HepG2 (cell line): ENCODE data around the gene CCL22. TPM values are rescaled to one million over a fixed set of nuclear protein-coding genes. Genes with fewer than 3 reads are reported as not detected.

Source experiments
- ARNTL ChIP-seq: sonication (generic); formaldehyde crosslinking; IDR thresholded peaks from 2 replicates; pipeline ENCODE4 v1.4.0; 2020; ENCODE audit warnings: mild to moderate bottlenecking, missing genetic modification reagents
- BATF2 ChIP-seq: sonication (generic); formaldehyde crosslinking; IDR thresholded peaks from 2 replicates; pipeline ENCODE4 v1.8.0; 2022; ENCODE audit warnings: mild to moderate bottlenecking, missing genetic modification reagents, moderate library complexity
- CCAR2 ChIP-seq: fragments of 200-400 bp; formaldehyde crosslinking; optimal IDR thresholded peaks from 2 replicates; pipeline ENCODE3; 2018; ENCODE audit warnings: low read depth, mild to moderate bottlenecking, low read length, moderate library complexity
- ELF4 ChIP-seq: sonication (generic); formaldehyde crosslinking; IDR thresholded peaks from 2 replicates; pipeline ENCODE4 v1.5.0; 2020; ENCODE audit warnings: missing genetic modification reagents, mild to moderate bottlenecking, moderate library complexity, borderline replicate concordance
- IRF1 ChIP-seq: sonication (generic); formaldehyde crosslinking; IDR thresholded peaks from 2 replicates; pipeline ENCODE4 v1.4.0; 2020; ENCODE audit warnings: low read depth, mild to moderate bottlenecking, missing genetic modification reagents
- MAFF ChIP-seq: IDR thresholded peaks from 2 replicates; pipeline ENCODE4 v1.6.1; 2011; ENCODE audit warnings: low read depth, low read length, improper control_type of control experiment
- MLLT10 ChIP-seq: sonication (generic); formaldehyde crosslinking; IDR thresholded peaks from 2 replicates; pipeline ENCODE4 v1.4.0; 2020; ENCODE audit warnings: missing genetic modification reagents
- RBFOX2 ChIP-seq: fragments of 200-400 bp; formaldehyde crosslinking; IDR thresholded peaks from 2 replicates; pipeline ENCODE4 v1.6.1; 2017; ENCODE audit warnings: low read depth, mild to moderate bottlenecking, low read length
- RBM39 ChIP-seq: fragments of 200-400 bp; formaldehyde crosslinking; IDR thresholded peaks from one replicate; pipeline ENCODE4 v1.6.1; 2018; ENCODE audit warnings: antibody characterized with exemption, mild to moderate bottlenecking, low read depth, low read length; ENCODE audit not compliant: poor library complexity, severe bottlenecking
- RCOR2 ChIP-seq: IDR thresholded peaks from 2 replicates; pipeline ENCODE4 v1.6.1; 2016; ENCODE audit warnings: missing biosample characterization, missing genetic modification reagents
- SIN3B ChIP-seq: fragments of 150-350 bp; IDR thresholded peaks from 2 replicates; pipeline ENCODE4 v1.6.1; 2014; ENCODE audit warnings: low read length
- SRSF1 ChIP-seq: fragments of 200-400 bp; formaldehyde crosslinking; optimal IDR thresholded peaks from 2 replicates; pipeline ENCODE3; 2017; ENCODE audit warnings: mild to moderate bottlenecking, low read depth, low read length, moderate library complexity
- ZBTB4 ChIP-seq: sonication (generic); formaldehyde crosslinking; IDR thresholded peaks from 2 replicates; pipeline ENCODE4 v1.4.0; 2020; ENCODE audit warnings: missing genetic modification reagents, mild to moderate bottlenecking, borderline replicate concordance
- ZBTB7A ChIP-seq: sonication (generic); formaldehyde crosslinking; IDR thresholded peaks from 2 replicates; pipeline ENCODE4 v1.8.0; 2022; ENCODE audit warnings: mild to moderate bottlenecking, missing genetic modification reagents
- ZNF160 ChIP-seq: sonication (generic); formaldehyde crosslinking; IDR thresholded peaks from 2 replicates; pipeline ENCODE4 v1.8.0; 2022; ENCODE audit warnings: mild to moderate bottlenecking, inconsistent platforms, missing genetic modification reagents
- ZNF253 ChIP-seq: sonication (generic); formaldehyde crosslinking; IDR thresholded peaks from 2 replicates; pipeline ENCODE4 v1.8.0; 2022; ENCODE audit warnings: mild to moderate bottlenecking, missing genetic modification reagents, borderline replicate concordance
- ZNF713 ChIP-seq: sonication (generic); formaldehyde crosslinking; IDR thresholded peaks from 2 replicates; pipeline ENCODE4 v1.4.0; 2020; ENCODE audit warnings: mild to moderate bottlenecking, missing genetic modification reagents
- ZSCAN25 ChIP-seq: sonication (generic); formaldehyde crosslinking; IDR thresholded peaks from 2 replicates; pipeline ENCODE4 v1.8.0; 2022; ENCODE audit warnings: mild to moderate bottlenecking, missing genetic modification reagents
- polyA plus RNA-seq, 8 experiments: library from polyadenylated mRNA; depleted of rRNA in 3 of 8; stranded (reverse) in 7 of 8; unstranded in 1 of 8; fragments of >200 nt; fragmentation: Illumina TruSeq in 4 of 8; extraction: Trizol in 4 of 8; gene quantifications; 2 replicates each; pipeline versions ENCODE4 v1.2.1 to v1.2.3, GENCODE V29; 2011 to 2016; ENCODE audit warnings: low read depth in 4 of 8, missing spikeins in 1 of 8, mixed read lengths in 1 of 8; ENCODE audit not compliant: insufficient read depth in 1 of 8
- total RNA-seq, 5 experiments: library from RNA; depleted of rRNA; stranded (reverse); fragments of >200 nt; fragmentation: Illumina TruSeq; extraction: Trizol; gene quantifications; 2 replicates each; pipeline ENCODE4 v1.2.3, GENCODE V29; 2016; ENCODE audit warnings: low read depth in 1 of 5
- TF ChIP-seq, protein P1 (sequence below): sonication (generic); formaldehyde crosslinking; IDR thresholded peaks from 2 replicates; pipeline ENCODE4 v1.5.0; 2020; ENCODE audit warnings: mild to moderate bottlenecking, missing genetic modification reagents
- TF ChIP-seq, protein P2 (sequence below): IDR thresholded peaks from 2 replicates; pipeline ENCODE4 v1.6.1; 2016; ENCODE audit warnings: missing biosample characterization, missing genetic modification reagents, low read depth

CCL22 gene
- total and polyA plus RNA-seq, 2 of the 13 experiments (the other 11 are each of a cell fraction or from before 2014, with no cell fraction given), result not detected

- TF ChIP-seq, protein P1, sequence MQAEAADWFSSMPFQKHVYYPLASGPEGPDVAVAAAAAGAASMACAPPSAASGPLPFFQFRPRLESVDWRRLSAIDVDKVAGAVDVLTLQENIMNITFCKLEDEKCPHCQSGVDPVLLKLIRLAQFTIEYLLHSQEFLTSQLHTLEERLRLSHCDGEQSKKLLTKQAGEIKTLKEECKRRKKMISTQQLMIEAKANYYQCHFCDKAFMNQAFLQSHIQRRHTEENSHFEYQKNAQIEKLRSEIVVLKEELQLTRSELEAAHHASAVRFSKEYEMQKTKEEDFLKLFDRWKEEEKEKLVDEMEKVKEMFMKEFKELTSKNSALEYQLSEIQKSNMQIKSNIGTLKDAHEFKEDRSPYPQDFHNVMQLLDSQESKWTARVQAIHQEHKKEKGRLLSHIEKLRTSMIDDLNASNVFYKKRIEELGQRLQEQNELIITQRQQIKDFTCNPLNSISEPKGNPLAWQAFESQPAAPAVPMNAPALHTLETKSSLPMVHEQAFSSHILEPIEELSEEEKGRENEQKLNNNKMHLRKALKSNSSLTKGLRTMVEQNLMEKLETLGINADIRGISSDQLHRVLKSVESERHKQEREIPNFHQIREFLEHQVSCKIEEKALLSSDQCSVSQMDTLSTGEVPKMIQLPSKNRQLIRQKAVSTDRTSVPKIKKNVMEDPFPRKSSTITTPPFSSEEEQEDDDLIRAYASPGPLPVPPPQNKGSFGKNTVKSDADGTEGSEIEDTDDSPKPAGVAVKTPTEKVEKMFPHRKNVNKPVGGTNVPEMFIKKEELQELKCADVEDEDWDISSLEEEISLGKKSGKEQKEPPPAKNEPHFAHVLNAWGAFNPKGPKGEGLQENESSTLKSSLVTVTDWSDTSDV (CRISPR knock-in tag), result no peak
- TF ChIP-seq MLLT10, result no peak
- TF ChIP-seq RBFOX2, result peak; percentile 55; the same call in 1 of the 2 replicates
- no peak for TF ChIP-seq ZNF253
- TF ChIP-seq ARNTL (CRISPR knock-in tag), result no peak
- TF ChIP-seq ZSCAN25 (CRISPR knock-in tag), result no peak
- TF ChIP-seq ZNF713 (CRISPR knock-in tag), result no peak
- TF ChIP-seq ELF4, result no peak
- TF ChIP-seq RCOR2 (CRISPR knock-in tag), result no peak
- TF ChIP-seq SRSF1, result no peak
- no peak for TF ChIP-seq IRF1 (CRISPR knock-in tag)
- TF ChIP-seq, protein P2, sequence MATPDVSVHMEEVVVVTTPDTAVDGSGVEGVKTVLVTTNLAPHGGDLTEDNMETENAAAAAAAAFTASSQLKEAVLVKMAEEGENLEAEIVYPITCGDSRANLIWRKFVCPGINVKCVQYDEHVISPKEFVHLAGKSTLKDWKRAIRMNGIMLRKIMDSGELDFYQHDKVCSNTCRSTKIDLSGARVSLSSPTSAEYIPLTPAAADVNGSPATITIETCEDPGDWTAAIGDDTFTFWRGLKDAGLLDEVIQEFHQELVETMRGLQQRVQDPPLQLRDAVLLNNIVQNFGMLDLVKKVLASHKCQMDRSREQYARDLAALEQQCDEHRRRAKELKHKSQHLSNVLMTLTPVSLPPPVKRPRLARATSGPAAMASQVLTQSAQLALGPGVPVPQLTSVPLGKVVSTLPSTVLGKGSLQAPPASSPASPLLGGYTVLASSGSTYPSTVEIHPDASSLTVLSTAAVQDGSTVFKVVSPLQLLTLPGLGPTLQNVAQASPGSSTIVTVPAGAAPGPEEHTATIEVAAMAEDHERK (CRISPR knock-in tag), result no peak
- no peak for TF ChIP-seq MAFF
- TF ChIP-seq ZNF160, result no peak
- TF ChIP-seq RBM39, result peak; percentile 4
- TF ChIP-seq CCAR2, result no peak
- no peak for TF ChIP-seq SIN3B
- TF ChIP-seq ZBTB7A, result no peak
- TF ChIP-seq ZBTB4 (CRISPR knock-in tag), result no peak
- no peak for TF ChIP-seq BATF2 (CRISPR knock-in tag)
These were observed 24.1 kb downstream of the CCL22 start (continued) for GRCh38 chr16:57382535-57383275.
